ENCODE results near the gene GPAM. TPM values are rescaled to one million over a fixed set of nuclear protein-coding genes. Genes with fewer than 3 reads are reported as not detected.
"Not testable (repeated sequence)": the region's sequence is repeated elsewhere in the genome, so short reads cannot be mapped to it uniquely, and the experiment has no call there.

The GPAM gene
- total RNA-seq, 1 donor from 2014 or later = 5.2 TPM

GRCh38 chr10:112215342-112215774 is 31.8 kb upstream of the GPAM start:
- DNase-seq (ENCODE audit: low read depth in 2 of 2) = no peak

DNA sequence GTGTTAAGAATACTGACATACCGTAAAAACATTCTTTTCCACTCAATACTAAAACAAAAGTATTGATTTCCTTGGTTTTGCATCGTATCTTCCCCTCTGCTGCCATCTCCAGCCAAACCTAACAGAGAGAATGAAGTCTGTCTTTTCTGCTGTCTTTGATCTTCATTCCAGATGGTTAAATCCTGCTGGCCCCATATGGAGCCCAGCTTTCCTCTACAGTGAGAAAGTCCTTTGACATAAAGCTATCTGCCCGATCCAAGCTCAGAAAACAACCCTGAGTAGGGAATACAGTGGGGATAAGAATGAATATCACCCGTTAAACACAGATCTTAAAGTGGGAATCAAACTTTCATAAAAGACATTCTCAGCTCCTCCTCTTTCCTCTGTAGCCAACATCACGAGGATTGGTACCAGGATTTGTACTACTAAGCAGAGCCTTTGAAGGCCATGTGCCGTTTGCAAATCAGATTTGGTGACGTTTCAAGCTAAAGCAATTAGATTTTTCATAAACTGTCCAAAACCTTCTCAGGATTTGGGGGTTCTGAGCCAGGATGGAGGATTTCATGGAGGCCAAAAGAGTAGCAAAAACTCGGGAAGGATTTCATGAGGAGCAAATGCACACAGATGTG is 30.8 kb upstream of the GPAM start:
- DNase-seq (ENCODE audit: low read depth in 2 of 2) = no peak

- DNase-seq (ENCODE audit: low read depth in 2 of 2) = no peak
Measured at GRCh38 chr10:112213836-112214235, 30.3 kb upstream of the GPAM start.

DNA sequence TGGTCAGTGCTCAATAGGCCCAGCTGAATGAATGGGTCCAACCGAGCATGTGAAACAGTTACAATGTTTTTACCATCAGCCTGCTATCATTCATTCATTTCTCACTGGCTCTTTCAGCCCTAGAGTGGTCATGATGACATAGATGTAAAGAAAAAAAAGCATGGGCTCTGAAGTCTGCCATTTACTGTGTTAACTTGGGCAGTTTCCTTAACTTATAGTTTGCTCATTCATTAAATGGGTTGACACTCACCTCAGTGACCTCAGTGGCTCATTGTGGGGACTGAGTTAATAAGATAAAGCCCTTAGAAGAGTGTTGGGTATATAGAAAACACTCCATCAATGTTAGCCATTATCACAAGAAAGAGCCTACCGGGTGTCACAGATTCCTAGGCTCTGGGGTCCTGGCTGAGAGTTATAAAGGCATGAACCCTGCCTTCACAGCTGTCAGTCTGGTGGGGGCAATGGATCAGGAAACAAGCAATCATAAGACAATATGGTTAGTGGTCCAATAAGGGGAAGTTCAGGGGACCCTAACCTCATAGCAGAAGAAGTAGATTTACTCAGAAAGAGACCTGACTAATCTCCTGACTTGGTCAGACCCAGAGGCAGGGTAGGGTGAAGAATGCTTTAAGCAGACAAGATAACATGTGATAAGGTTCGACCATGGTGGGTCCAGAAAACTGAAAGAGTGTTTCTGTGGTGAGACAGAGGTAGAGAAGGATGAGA is 29.7 kb upstream of the GPAM start:
- DNase-seq (ENCODE audit: low read depth in 2 of 2) = no peak

- DNase-seq (ENCODE audit: low read depth in 2 of 2) = no peak
Measured at GRCh38 chr10:112210666-112211065, 27.1 kb upstream of the GPAM start.

GRCh38 chr10:112209684-112210131 is 26.1 kb upstream of the GPAM start:
- peak in 1 of 2 donors; percentile 75 for DNase-seq (ENCODE audit: low read depth in 2 of 2)

DNA sequence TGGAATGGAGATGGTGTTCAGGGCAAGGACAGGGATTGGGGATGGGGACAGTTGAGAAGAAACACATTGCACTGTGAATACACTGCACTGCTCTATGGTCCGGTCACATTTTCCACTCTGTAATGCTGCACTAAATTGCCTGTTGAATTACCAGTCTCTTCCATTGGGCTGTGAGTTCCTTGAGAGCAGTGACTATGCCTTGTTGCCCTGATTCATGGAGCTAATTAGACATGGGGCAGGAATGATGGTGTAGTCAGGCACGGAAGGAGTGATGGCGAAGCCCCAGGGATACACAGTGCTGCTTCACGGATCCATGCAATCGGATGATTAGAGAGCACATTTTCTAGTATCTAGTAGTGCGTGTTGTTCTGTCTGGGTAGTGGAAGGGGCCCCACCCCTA is 25.4 kb upstream of the GPAM start:
- DNase-seq (ENCODE audit: low read depth in 2 of 2) = no peak

- DNase-seq (ENCODE audit: low read depth in 2 of 2) = no peak
Measured at GRCh38 chr10:112208292-112208691, 24.7 kb upstream of the GPAM start.

DNA sequence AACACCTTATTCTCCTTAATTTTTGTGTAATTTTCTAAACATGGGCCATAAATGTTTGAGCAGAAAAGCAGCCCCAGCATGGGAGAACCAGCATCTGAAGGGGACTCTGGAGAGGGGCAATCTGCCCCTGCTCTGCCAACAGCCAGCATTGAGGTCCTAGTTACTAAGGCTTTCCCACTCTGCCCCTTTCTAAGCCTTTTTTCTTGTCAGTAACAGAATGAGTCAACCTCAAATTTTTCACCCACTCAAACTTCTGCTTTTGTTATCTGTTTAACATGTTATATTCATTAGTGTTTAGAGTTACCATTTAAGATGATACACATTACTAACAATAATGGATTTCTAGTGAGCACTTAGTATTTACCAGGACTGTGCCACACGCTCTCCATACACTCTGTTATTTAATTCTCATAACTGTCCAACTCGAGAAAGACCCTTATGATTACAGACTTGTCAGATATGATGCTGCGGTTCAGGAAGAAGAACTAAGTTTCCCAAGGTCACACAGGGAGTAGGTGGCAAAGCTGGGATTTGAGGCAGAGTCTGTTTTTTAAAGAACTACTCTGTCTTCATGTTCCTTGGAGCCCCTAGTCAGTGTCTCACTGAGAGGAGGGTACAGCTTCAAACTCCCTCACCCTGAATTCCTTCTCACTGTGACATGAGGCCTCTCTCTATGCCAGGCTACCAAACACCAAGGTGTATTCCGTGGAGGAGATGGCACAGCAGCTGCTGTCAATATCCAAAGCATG is 19.9 kb upstream of the GPAM start:
- DNase-seq (ENCODE audit: low read depth in 2 of 2) = no peak

DNA sequence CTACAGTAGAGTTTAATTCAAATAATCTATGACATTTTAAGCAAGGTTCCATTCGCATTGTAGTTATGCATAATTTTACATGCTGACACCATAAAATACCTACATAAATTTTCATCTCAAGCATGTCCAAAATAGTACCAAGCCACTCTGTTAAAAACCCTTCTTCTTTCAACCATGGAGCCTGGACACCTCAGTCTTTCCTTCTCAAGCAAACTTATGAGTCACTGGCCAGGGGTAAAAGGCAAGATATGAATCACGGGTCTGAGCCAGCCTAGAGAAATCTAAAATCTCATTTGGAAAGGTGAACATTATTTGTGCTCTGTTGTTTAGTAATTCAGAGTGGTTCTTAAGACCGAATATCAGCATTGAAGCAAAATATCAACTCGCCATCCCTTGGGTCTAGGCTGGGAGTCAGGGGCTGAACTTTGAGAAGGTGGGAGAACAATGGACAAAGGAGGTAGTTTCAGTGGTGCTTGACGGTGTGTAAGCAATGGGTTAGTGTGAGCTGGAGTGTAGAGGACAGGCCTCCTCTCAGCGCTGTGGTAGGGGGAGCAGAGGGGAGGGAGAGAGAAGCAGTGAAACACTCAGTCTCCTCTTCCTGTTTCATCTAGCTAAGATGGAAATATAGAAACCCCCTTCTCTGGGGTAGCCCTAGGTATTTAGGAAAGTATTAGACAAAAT is 19.1 kb upstream of the GPAM start:
- peak in 1 of 2 donors; percentile 21 for DNase-seq (ENCODE audit: low read depth in 2 of 2)

DNA sequence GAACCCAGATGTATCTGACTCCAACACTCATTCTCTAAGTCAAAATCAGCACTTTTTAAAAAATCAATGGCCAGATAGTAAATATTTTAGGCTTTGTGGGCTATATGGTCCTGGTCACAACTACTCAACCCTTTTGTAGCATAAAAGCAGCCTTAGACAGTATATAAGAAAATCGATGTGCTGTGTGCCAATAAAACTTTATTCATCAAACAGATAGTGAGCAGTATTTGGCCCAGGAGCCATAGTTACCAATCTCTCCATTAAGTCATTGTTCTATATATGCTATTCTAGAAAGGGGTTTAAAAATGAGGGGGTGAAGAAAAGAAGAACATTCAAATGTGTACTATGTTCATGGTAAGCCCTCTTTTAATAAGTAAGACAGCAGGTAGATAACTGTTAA is 18.5 kb upstream of the GPAM start:
- no peak for DNase-seq (ENCODE audit: low read depth in 2 of 2)

GRCh38 chr10:112201334-112201733 is 17.8 kb upstream of the GPAM start:
- DNase-seq (ENCODE audit: low read depth in 2 of 2) = no peak

DNA sequence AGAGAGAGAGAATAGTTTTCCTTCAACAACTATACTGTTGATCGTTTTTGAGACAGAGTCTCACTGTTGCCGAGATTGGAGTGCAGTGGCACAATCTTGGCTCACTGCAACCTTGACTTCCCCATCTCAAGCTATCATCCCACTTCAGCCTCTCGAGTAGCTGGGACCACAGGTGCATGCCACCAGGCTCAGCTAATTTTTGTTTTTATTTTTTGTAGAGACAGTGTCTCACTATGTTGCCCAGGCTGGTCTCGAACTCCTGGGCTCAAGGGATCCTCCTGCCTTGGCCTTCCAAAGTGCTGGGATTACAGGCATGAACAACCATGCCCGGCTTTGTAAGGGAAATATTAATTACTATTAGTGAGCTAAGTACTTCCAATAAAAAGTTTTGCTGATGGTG is 16.7 kb upstream of the GPAM start:
- DNase-seq (ENCODE audit: low read depth in 2 of 2) = not testable (repeated sequence)

GRCh38 chr10:112197662-112198061 is 14.1 kb upstream of the GPAM start:
- not testable (repeated sequence) for DNase-seq (ENCODE audit: low read depth in 2 of 2)

- no peak for DNase-seq (ENCODE audit: low read depth in 2 of 2)
Measured at GRCh38 chr10:112195224-112195623, 11.7 kb upstream of the GPAM start.

DNA sequence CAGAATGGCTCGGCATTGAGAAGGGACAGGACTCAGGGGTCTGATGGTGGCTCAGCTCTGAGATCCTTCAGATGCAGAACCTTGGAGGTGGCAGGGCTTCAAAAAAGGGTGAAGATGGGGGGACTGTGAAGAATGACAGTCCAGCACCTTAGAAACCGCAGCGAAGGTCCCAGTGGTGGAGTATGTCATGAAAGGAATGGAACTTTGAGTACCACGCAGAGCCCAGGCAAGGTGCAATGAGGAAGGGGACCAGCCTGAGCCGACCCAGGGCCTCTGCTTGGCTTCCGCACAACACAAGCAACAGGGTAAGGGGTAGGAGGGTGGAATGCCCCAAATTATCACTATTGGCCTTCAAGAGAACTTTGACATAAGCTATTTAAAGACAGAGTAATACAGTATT is 8.2 kb upstream of the GPAM start:
- no peak for DNase-seq (ENCODE audit: low read depth in 2 of 2)

- DNase-seq (ENCODE audit: low read depth in 2 of 2) = no peak
Measured at GRCh38 chr10:112191041-112191590, 7.6 kb upstream of the GPAM start.

GRCh38 chr10:112189465-112189864 is 5.9 kb upstream of the GPAM start:
- DNase-seq (ENCODE audit: low read depth in 2 of 2) = no peak

GRCh38 chr10:112187527-112187926 is 4.0 kb upstream of the GPAM start:
- no peak for DNase-seq (ENCODE audit: low read depth in 2 of 2)

DNA sequence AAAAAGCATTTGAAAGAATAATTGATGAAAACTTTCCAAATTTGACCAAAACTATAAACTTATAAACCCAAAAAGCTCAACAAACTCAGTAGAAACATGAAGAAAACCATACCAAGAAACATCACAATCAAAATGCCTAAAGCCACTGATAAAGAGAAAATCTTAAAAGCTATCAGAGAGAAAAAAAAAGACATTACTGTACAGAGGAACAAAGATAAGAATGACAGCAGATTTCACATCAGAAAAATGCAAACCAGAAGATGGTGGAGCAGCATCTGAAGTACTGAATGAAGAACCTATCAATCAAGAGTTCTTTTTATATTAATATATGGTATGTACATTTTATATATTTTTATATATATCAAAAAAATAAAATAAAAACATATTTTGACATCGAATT is 2.4 kb upstream of the GPAM start:
- DNase-seq (ENCODE audit: low read depth in 2 of 2) = no peak

GRCh38 chr10:112184379-112184778 is 814 bp upstream of the GPAM start:
- DNase-seq (ENCODE audit: low read depth in 2 of 2) = no peak

DNA sequence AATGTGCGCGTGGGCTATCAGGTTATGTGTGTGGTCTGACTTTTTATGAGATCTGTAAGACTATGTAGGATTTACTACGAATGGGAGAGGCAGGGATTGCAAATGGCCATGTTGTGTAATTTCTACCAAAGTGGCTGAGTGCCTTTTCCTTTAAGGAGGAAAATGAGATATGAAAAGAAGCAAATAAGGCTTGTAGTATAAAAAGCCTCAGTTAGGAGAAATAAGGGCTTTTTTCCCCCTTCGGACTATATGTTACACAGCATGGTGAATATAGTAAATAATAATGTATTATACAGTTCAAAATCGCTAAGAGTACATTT is 447 bp upstream of the GPAM start:
- DNase-seq (ENCODE audit: low read depth in 2 of 2) = no peak
